OCI-LY1 (cell line): ENCODE data around the gene AMY2A.
"Not testable (repeated sequence)": the region's sequence is repeated elsewhere in the genome, so short reads cannot be mapped to it uniquely, and the experiment has no call there.

Experiments
- H2AFZ ChIP-seq: fragments of 200-600 bp; sonication (generic), shearing (Covaris generic); 2 replicates; pipeline ENCODE4 v1.6.0; 2014; ENCODE audit warnings: antibody characterized with exemption, mild to moderate bottlenecking, low read length
- H3F3A ChIP-seq: fragments of 200-600 bp; sonication (generic), shearing (Covaris generic); 2 replicates; pipeline ENCODE4 v1.6.0; 2014; ENCODE audit warnings: mild to moderate bottlenecking, antibody characterized with exemption, low read length, moderate library complexity; ENCODE audit not compliant: insufficient read depth
- H3K27ac ChIP-seq: fragments of 200-600 bp; sonication (generic); 2 replicates; pipeline ENCODE4 v1.5.1; 2014; ENCODE audit warnings: low read length, mixed run types, mild to moderate bottlenecking, low read depth; ENCODE audit not compliant: poor library complexity, severe bottlenecking
- H3K27me3 ChIP-seq: fragments of 200-600 bp; sonication (generic); 2 replicates; pipeline ENCODE4 v1.6.0; 2014; ENCODE audit warnings: antibody characterized with exemption, mild to moderate bottlenecking, low read length, moderate library complexity; ENCODE audit not compliant: insufficient read depth
- H3K36me3 ChIP-seq: fragments of 200-600 bp; sonication (generic); 2 replicates; pipeline ENCODE4 v1.6.1; 2014; ENCODE audit warnings: mild to moderate bottlenecking, antibody characterized with exemption, low read length, moderate library complexity, mixed read lengths; ENCODE audit not compliant: insufficient read depth
- H3K4me1 ChIP-seq: fragments of 200-600 bp; sonication (generic); 2 replicates; pipeline ENCODE4 v1.5.1; 2014; ENCODE audit warnings: mild to moderate bottlenecking, low read length, moderate library complexity; ENCODE audit not compliant: insufficient read depth, severe bottlenecking
- H3K4me2 ChIP-seq: fragments of 200-600 bp; sonication (generic), shearing (Covaris generic); 2 replicates; pipeline ENCODE4 v1.6.1; 2014; ENCODE audit warnings: low read length
- H3K4me3 ChIP-seq: fragments of 200-600 bp; sonication (generic); 2 replicates; pipeline ENCODE4 v1.5.1; 2014; ENCODE audit warnings: low read length, low read depth, mild to moderate bottlenecking, mixed read lengths; ENCODE audit not compliant: poor library complexity, severe bottlenecking
- H3K79me2 ChIP-seq: fragments of 200-600 bp; shearing (Covaris generic); 2 replicates; pipeline ENCODE4 v1.6.1; 2016; ENCODE audit warnings: mixed run types, low read length, mixed read lengths; ENCODE audit not compliant: insufficient read depth
- H3K9ac ChIP-seq: fragments of 200-600 bp; sonication (generic), shearing (Covaris generic); 2 replicates; pipeline ENCODE4 v1.6.1; 2014; ENCODE audit warnings: mild to moderate bottlenecking, low read length, mixed read lengths
- H3K9me2 ChIP-seq: fragments of 200-600 bp; sonication (generic), shearing (Covaris generic); 2 replicates; pipeline ENCODE4 v1.6.1; 2014; ENCODE audit warnings: low read depth, mild to moderate bottlenecking, low read length, mixed read lengths
- H3K9me3 ChIP-seq: fragments of 200-600 bp; shearing (Covaris generic); 2 replicates; pipeline ENCODE4 v1.6.1; 2014; ENCODE audit warnings: low read length, mixed read lengths
- H4K20me1 ChIP-seq: fragments of 200-600 bp; sonication (generic), shearing (Covaris generic); 2 replicates; pipeline ENCODE4 v1.6.0; 2016; ENCODE audit warnings: mild to moderate bottlenecking, low read length; ENCODE audit not compliant: insufficient read depth
- EZH2 ChIP-seq: fragments of 200-600 bp; sonication (generic), shearing (Covaris generic); IDR thresholded peaks from 2 replicates; pipeline ENCODE4 v1.8.0; 2017; ENCODE audit warnings: borderline replicate concordance, mixed run types, mild to moderate bottlenecking, antibody characterized with exemption, low read length, moderate library complexity, mixed read lengths
- TF ChIP-seq, protein P1 (sequence below): fragments of 200-600 bp; sonication (generic), shearing (Covaris generic); IDR thresholded peaks from 2 replicates; pipeline ENCODE4 v1.5.1; 2017; ENCODE audit warnings: mild to moderate bottlenecking, antibody characterized with exemption, low read length, moderate library complexity, mixed read lengths

The AMY2A gene

DNA sequence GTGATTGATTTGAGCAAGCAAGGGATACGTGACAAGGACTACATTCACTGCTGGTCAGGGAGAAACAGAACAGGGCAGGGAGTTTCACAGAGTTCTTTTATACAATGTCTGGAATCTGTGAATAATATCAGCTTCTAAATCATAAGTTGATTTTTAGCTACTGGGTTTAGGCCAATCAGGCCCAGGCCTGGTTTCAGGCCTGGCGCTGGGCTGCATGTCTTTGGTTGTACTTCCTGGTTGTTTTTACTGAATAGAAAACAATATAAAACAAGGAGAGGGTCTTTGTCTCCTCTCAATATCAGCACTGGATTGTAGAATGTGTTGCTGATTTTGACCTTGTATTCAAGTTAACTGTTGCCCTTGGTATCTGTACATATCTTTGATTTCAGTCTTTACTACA is 865 bp upstream of the AMY2A start:
- H3K27ac ChIP-seq = no peak overlapping the region
- no peak overlapping the region for H3K9ac ChIP-seq
- H3K27me3 ChIP-seq = no peaks in the 10 kb centered on the region
- no peak for TF ChIP-seq EZH2
- TF ChIP-seq, protein P1, sequence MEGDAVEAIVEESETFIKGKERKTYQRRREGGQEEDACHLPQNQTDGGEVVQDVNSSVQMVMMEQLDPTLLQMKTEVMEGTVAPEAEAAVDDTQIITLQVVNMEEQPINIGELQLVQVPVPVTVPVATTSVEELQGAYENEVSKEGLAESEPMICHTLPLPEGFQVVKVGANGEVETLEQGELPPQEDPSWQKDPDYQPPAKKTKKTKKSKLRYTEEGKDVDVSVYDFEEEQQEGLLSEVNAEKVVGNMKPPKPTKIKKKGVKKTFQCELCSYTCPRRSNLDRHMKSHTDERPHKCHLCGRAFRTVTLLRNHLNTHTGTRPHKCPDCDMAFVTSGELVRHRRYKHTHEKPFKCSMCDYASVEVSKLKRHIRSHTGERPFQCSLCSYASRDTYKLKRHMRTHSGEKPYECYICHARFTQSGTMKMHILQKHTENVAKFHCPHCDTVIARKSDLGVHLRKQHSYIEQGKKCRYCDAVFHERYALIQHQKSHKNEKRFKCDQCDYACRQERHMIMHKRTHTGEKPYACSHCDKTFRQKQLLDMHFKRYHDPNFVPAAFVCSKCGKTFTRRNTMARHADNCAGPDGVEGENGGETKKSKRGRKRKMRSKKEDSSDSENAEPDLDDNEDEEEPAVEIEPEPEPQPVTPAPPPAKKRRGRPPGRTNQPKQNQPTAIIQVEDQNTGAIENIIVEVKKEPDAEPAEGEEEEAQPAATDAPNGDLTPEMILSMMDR = no peak
- no peaks in the 10 kb centered on the region for H3K4me1 ChIP-seq
- no peak overlapping the region for H3K4me3 ChIP-seq
- H4K20me1 ChIP-seq = no peaks in the 10 kb centered on the region
- H3K9me3 ChIP-seq = no peaks in the 10 kb centered on the region
- no peaks in the 10 kb centered on the region for H3K36me3 ChIP-seq
- H3F3A ChIP-seq = no peaks in the 10 kb centered on the region
- no peak overlapping the region for H3K4me2 ChIP-seq
- no peak overlapping the region for H2AFZ ChIP-seq
- H3K9me2 ChIP-seq = no peaks in the 10 kb centered on the region
- H3K79me2 ChIP-seq = no peaks in the 10 kb centered on the region

DNA sequence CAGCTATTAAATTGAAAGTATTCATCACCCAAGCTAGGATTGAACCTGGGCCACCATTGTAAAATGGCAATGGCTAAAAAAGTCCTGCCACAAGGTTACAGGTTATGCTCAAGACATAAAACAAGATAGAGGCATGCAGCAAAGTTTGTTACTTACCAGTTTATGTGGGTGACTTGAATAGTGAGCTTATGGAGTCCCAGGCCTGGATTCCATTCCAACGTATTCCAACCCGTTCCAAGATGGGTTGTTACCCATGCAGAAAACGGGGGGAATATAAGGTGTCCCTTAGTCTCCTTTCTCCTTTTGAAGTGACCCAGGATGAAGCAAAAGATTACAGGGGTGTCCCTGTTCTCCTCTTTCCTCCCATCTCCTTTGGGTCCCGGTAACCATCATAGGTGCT is 10.2 kb downstream of the AMY2A start:
- not testable (repeated sequence) for H3K9ac ChIP-seq, H3K4me1 ChIP-seq, H3K27me3 ChIP-seq, H3K79me2 ChIP-seq, H2AFZ ChIP-seq, H3K27ac ChIP-seq, H3K36me3 ChIP-seq, H3K4me2 ChIP-seq, H4K20me1 ChIP-seq, H3K9me2 ChIP-seq, H3K4me3 ChIP-seq, H3K9me3 ChIP-seq, H3F3A ChIP-seq

DNA sequence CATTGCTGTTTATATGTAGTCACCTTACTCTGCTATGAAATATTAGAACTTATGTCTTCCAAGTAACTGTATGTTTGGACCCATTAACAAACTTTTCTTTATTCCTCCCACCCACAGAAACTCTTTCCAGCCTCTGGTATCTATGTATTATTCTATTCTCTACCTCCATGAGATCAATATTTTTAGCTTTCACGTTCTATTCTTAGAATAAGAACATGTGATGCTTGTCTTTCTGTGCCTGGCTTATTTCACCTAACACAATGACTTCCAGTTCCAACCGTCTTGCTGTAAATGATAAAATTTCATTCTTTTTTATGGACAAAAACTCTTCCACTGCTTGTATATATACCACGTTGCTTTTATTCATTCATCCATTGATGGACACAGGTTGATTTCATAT is 24.0 kb downstream of the AMY2A start:
- not testable (repeated sequence) for H3K4me2 ChIP-seq, H3F3A ChIP-seq, H3K4me1 ChIP-seq, H3K9ac ChIP-seq, H3K27me3 ChIP-seq, H3K79me2 ChIP-seq, H4K20me1 ChIP-seq, H3K9me3 ChIP-seq, H3K9me2 ChIP-seq, H3K4me3 ChIP-seq, H3K36me3 ChIP-seq, H2AFZ ChIP-seq, H3K27ac ChIP-seq

DNA sequence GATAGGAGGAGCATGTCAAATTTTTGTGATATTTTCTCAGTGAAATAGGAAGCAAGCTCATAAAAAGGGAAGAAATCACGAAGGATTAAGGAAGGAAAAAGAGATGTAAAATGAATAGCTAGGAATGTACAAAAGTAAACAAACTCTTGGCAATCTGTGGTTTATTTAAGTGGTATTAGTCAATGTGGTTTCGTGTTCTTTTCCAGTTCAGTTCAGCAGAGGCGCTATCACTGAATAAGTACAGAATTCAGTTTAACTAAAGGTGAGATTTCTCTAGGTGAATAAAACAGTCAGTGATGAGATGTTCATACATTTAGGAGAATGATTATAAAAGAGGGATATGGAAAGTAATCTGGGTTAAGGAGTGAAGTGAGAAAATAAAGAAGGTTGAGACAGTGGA is 26.7 kb downstream of the AMY2A start:
- not testable (repeated sequence) for H3K27ac ChIP-seq, H3K27me3 ChIP-seq, H3K9ac ChIP-seq, H3K4me2 ChIP-seq, H3F3A ChIP-seq, H3K79me2 ChIP-seq, H3K4me1 ChIP-seq, H4K20me1 ChIP-seq, H3K9me2 ChIP-seq, H3K36me3 ChIP-seq, H2AFZ ChIP-seq, H3K4me3 ChIP-seq, H3K9me3 ChIP-seq

DNA sequence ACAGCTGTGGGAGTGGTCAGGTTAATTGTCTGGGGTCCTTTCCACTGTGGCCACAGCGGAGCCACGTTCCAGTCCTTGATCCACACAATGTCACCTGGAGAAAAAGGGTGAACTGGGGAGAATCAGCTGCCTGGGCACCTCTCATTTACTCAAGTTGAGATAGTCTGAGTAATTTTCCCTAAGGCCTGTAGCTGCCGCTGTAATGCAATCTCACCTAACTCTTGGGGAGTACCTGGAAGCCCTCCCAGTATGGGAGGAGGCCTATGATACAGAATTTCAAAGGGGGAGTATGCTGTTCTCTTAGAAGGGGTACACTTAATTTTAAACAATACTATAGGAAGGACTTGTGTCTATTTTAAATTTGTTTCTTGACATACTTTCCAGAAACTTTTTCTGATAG is 33.1 kb downstream of the AMY2A start:
- H3K9ac ChIP-seq, H3K4me2 ChIP-seq, H3F3A ChIP-seq, H3K4me1 ChIP-seq, H3K4me3 ChIP-seq, H3K27me3 ChIP-seq, H3K79me2 ChIP-seq, H4K20me1 ChIP-seq, H3K9me3 ChIP-seq, H3K36me3 ChIP-seq, H2AFZ ChIP-seq, H3K27ac ChIP-seq, H3K9me2 ChIP-seq: not testable (repeated sequence)

DNA sequence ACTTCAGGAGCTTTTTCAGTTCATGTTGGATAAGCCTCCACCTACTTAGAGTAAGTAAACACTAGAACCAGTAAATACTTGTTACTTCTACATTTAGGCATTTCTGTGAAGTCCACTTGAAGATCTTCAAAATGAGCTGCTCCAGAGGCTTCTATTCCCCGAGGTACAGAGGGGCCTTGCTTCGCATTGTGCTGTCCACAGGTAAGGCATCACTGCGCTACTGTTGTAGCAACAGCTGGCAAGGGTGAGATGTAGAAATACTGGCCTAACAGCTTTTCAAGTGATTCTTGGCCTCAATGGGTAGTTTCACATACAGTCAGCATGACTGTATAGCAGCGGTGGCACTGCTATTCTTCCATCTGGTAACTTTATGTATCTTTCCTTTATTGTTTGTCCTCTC is 33.7 kb downstream of the AMY2A start:
- H3K9ac ChIP-seq, H3K4me3 ChIP-seq, H2AFZ ChIP-seq, H4K20me1 ChIP-seq, H3K4me2 ChIP-seq, H3K9me3 ChIP-seq, H3K27ac ChIP-seq, H3K27me3 ChIP-seq, H3K79me2 ChIP-seq, H3K36me3 ChIP-seq, H3K9me2 ChIP-seq, H3K4me1 ChIP-seq, H3F3A ChIP-seq: not testable (repeated sequence)

DNA sequence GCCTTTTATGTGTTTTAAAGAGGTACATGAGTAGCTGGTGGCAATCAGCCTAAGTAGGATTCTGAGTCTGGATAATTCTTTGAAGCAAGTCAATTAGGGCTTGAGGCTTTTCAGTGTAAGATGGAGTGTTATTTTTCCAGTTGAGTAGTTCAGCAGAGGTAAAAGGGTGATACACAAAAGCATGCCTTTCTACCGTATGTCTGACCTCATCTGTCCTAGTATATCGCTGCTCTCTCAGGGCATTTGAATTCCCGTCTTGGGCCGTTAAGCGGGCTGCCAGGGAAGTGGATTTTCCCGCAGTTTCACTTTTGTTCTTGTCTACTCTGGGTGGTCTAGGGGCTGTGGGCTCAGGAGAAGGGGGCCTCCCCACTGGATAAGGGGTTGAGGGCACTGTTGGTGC is 36.9 kb downstream of the AMY2A start:
- not testable (repeated sequence) for H3K9me3 ChIP-seq, H3K9ac ChIP-seq, H3K4me1 ChIP-seq, H3K4me3 ChIP-seq, H3K79me2 ChIP-seq, H3F3A ChIP-seq, H2AFZ ChIP-seq, H3K27ac ChIP-seq, H3K27me3 ChIP-seq, H3K9me2 ChIP-seq, H3K4me2 ChIP-seq, H4K20me1 ChIP-seq, H3K36me3 ChIP-seq
